OCI-LY1 (cell line): ENCODE results near the gene NDUFB6.

Source experiments
- CTCF ChIP-seq: fragments of 200-600 bp; sonication (generic), shearing (Covaris generic); IDR thresholded peaks from 2 replicates; pipeline ENCODE4 v1.5.1; 2017; ENCODE audit warnings: mild to moderate bottlenecking, antibody characterized with exemption, low read length, moderate library complexity, mixed read lengths
- EZH2 ChIP-seq: fragments of 200-600 bp; sonication (generic), shearing (Covaris generic); IDR thresholded peaks from 2 replicates; pipeline ENCODE4 v1.8.0; 2017; ENCODE audit warnings: borderline replicate concordance, mixed run types, mild to moderate bottlenecking, antibody characterized with exemption, low read length, moderate library complexity, mixed read lengths

GRCh38 chr9:32525709-32526030 is 47.3 kb downstream of the NDUFB6 start:
- no peak for TF ChIP-seq EZH2
- no peak for TF ChIP-seq CTCF
